Erythroblast (primary cell): ENCODE results near the gene UBP1.
"Not testable (repeated sequence)": the region's sequence is repeated elsewhere in the genome, so short reads cannot be mapped to it uniquely, and the experiment has no call there.

Experiments
- DNase-seq, 2 experiments: peaks; one replicate each; lab custom pipeline; 2025; lab: John Stamatoyannopoulos, UW
- GATA1 ChIP-seq: IDR thresholded peaks from 2 replicates; pipeline ENCODE4 v1.6.1; 2011; ENCODE audit warnings: low read depth, mild to moderate bottlenecking, control low read depth, low read length, moderate library complexity
- POLR2A ChIP-seq: IDR thresholded peaks from 2 replicates; pipeline ENCODE4 v1.6.1; 2011; ENCODE audit warnings: mild to moderate bottlenecking, low read length

Gene UBP1

GRCh38 chr3:33424606-33425452 lies 15.4 kb downstream of the UBP1 start:
- DNase-seq = no peak
- no peak for TF ChIP-seq GATA1
- no peak for TF ChIP-seq POLR2A

- DNase-seq = no peak
Measured at GRCh38 chr3:33420966-33421365, 19.2 kb downstream of the UBP1 start.

GRCh38 chr3:33419948-33420347 lies 20.3 kb downstream of the UBP1 start:
- DNase-seq = no peak
- TF ChIP-seq POLR2A = no peak
- no peak for TF ChIP-seq GATA1

More at GRCh38 chr3:33420966-33421365, 19.2 kb downstream of the UBP1 start:
- TF ChIP-seq POLR2A = no peak
- TF ChIP-seq GATA1 = no peak

DNA sequence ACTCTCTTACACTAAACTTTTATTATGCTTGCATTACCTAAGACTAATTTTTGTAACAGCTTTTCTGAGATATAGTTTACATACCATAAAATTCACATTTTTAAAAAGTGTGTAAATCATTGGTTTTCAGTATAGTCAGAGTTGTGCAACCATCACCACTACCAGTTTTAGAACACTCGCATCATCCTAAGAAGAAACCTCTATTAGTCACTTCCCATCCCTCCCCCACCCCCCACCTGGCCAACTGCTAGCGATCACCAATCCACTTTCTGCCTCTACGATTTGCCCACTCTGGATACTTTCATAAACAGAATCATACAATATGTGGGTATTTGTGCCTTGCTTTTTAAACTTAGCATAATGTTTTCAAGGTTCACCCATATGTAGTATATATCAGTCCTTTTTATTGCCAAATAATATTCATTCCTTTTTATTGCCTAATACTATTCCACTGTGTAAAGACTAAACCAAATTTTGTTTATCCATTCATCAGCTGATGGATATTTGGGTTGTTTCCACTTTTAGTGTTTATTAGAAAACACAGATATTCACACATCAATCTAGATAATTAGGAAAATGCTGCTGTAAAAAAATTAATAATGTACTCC lies 23.0 kb downstream of the UBP1 start:
- TF ChIP-seq GATA1 = no peak
- TF ChIP-seq POLR2A = no peak
- no peak for DNase-seq

DNA sequence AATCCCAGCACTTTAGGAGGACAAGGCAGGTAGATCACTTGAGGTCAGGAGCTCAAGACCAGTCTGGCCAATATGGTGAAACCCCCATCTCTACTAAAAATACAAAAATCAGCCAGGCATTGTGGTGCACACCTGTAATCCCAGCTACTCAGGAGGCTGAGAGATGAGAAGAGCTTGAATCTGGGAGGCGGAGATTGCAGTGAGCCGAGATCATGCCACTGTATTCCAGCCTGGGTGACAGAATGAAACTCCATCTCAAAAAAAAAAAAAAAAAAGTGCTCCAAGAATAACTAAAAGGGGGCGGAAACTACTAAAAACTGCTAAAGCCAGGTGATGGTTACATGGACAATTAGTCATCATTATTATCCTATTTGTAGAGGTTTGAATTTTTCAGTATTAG lies 29.4 kb downstream of the UBP1 start:
- not testable (repeated sequence) for DNase-seq

DNA sequence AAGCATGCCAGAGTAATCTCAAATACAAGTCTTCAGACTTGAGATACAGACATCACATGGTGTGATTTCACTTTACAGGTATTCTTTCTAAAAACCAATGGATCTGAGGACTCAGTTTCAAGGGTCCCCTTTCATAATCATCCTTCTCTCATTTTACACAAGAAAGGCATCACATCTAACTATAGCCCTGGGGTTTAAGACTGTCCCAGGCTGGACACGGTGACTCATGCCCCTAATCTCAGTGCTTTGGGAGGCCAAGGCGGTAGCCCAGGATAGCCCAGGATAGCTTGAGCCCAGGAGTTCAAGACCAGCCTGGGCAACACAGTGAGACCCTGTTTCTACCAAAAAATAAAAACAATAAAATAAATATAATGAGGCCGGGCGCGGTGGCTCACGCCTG lies 36.4 kb downstream of the UBP1 start:
- DNase-seq = no peak

GRCh38 chr3:33402936-33403335 lies 37.3 kb downstream of the UBP1 start:
- TF ChIP-seq POLR2A (no peak), GATA1 (no peak)
- DNase-seq = no peak

More for the DNA sequence above, 36.4 kb downstream of the UBP1 start:
- TF ChIP-seq POLR2A (no peak), GATA1 (no peak)

DNA sequence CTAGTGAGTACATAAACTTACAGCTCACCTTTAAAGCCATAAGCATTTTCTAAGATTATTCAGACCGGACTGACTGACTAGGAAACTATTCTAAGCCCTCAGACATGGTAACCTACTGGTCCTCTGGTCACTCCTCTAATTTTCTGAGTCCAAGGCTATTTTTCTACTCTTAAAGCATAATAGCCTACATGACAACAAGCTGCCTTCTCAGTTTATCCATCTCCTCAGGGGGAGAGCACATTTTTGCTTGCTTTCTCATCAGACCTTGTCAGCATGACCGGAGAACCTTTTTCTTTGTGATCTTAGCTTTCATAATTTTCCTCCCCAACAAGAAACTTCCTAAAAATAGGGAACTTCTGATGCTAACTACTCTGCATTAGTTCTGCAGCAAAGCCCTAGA lies 38.4 kb downstream of the UBP1 start:
- no peak for DNase-seq
- TF ChIP-seq GATA1 (no peak), POLR2A (no peak)

DNA sequence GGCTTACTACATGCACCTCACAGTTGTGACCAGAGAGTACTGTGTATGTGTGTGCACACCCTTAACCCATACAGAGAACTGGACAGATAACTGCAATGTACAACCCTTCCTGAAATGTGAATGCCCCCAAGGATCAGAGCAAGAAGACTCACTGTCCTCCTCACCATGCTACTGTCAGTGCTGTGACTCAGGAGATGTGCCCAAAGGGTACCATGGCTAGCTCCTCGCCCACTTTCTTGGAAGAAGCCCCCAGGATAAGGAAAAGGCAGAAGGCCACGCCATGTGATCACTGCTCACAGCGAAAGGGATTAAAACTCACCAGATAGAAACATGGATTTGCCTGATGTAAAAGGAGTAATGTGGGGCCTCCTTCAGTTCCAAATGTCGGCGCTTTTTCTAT lies 41.8 kb downstream of the UBP1 start:
- TF ChIP-seq GATA1 (no peak), POLR2A (no peak)
- DNase-seq = no peak

GRCh38 chr3:33395900-33396299 lies 44.3 kb downstream of the UBP1 start:
- no peak for TF ChIP-seq GATA1
- no peak for TF ChIP-seq POLR2A
- DNase-seq = no peak

DNA sequence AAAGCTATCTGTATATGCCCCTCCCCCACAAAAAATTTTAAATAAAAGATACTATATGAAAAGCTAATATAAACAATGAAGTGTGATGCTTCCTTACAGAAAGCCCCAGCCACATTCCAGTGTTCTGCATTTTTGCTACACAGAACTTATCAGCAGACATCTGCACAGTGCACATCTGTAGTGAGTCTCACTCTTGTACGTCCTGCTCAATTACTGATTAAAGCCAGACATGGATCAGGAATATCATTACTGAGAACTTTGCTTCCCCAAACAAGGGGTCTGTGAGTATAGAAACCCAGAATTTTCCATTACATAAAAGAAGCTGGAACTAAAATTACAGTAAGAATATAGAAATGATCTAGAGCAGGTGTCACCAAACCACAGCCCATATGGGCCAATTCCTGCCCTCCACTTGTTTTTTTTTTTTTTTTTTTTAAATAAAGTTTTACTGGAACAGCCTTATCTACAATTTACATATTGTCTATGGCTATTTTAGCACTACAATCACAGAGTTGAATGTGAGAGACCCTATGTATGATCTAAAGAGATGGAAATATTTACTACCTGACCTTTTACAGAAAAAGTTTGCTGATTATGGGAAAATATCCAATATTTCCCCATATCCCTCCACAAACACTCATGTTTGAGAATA lies 45.7 kb downstream of the UBP1 start:
- TF ChIP-seq POLR2A = no peak

GRCh38 chr3:33392703-33393125 lies 47.5 kb downstream of the UBP1 start:
- TF ChIP-seq POLR2A = no peak

More for the DNA sequence above, 45.7 kb downstream of the UBP1 start:
- peak in 1 of 2 experiments; percentile 7 for DNase-seq

GRCh38 chr3:33392144-33392543 lies 48.1 kb downstream of the UBP1 start:
- no peak for DNase-seq
- no peak for TF ChIP-seq GATA1
- no peak for TF ChIP-seq POLR2A

More at GRCh38 chr3:33392703-33393125, 47.5 kb downstream of the UBP1 start:
- DNase-seq = no peak

GRCh38 chr3:33391255-33391995 lies 48.8 kb downstream of the UBP1 start:
- TF ChIP-seq POLR2A = no peak
- no peak for TF ChIP-seq GATA1
- no peak for DNase-seq
